GM12892 (cell line): ENCODE data around the gene FCSK.

Source experiments
- POLR2A ChIP-seq: IDR thresholded peaks from 2 replicates; pipeline ENCODE4 v1.6.1; 2011; ENCODE audit warnings: low read depth, low read length, control low read depth
- POLR2AphosphoS5 ChIP-seq: IDR thresholded peaks from 2 replicates; pipeline ENCODE4 v1.6.1; 2011; ENCODE audit warnings: low read depth, low read length, control low read depth
- TAF1 ChIP-seq: IDR thresholded peaks from 2 replicates; pipeline ENCODE4 v1.6.1; 2011; ENCODE audit warnings: low read depth, mild to moderate bottlenecking, control low read depth, low read length, borderline replicate concordance

DNA sequence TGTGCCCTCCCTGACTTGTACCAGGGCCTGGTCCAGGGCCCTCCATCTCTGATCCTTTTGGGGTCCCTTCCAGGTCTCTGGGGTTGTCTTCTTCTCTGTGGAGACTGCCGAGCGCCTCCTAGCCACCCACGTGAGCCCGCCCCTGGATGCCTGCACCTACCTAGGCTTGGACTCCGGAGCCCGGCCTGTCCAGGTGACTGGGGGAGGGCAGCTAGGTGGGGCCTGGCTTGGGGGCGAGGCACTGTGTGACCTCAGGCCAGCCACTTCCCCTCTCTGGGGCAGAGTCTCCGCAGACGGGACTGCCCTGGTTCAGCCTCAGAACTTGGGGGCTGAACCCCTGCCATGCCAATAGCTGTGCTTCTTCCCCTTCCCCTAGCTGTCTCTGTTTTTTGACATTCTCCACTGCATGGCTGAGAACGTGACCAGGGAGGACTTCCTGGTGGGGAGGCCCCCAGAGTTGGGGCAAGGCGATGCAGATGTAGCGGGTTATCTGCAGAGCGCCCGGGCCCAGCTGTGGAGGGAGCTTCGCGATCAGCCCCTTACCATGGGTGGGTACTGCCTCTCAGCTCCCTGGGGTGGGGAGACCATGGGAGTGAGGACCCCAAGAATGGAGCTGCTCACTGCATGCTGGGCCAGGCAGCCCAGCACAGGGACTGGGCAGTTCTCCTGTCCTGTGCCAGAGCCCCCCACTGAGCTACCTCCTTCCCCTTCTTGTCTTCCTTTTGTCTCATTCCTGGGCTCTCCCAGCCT is 14.6 kb downstream of the FCSK start:
- TF ChIP-seq POLR2AphosphoS5, result no peak
- no peak for TF ChIP-seq POLR2A
- no peak for TF ChIP-seq TAF1
